Mesodermal cell (in vitro differentiated cells): ENCODE measurements around the gene L1TD1.
"Not testable (repeated sequence)": the region's sequence is repeated elsewhere in the genome, so short reads cannot be mapped to it uniquely, and the experiment has no call there.

ENCODE experiments used
- H3K27ac ChIP-seq: 2 replicates; pipeline ENCODE4 v1.7.0; 2013; ENCODE audit warnings: mild to moderate bottlenecking, low read depth, low read length, moderate library complexity; ENCODE audit not compliant: severe bottlenecking
- H3K36me3 ChIP-seq: 2 replicates; pipeline ENCODE4 v1.7.1; 2013; ENCODE audit warnings: mild to moderate bottlenecking, low read length, moderate library complexity; ENCODE audit not compliant: control insufficient read depth, insufficient read depth
- H3K4me1 ChIP-seq: one replicate; pipeline ENCODE4 v1.7.1; 2013; ENCODE audit warnings: mild to moderate bottlenecking, low read length; ENCODE audit not compliant: insufficient read depth, control insufficient read depth, poor library complexity, severe bottlenecking
- H3K4me3 ChIP-seq: 2 replicates; pipeline ENCODE4 v1.7.0; 2013; ENCODE audit warnings: low read length, control low read depth, mild to moderate bottlenecking; ENCODE audit not compliant: insufficient read depth, poor library complexity, severe bottlenecking; ENCODE audit errors: extremely low read depth
- H3K9me3 ChIP-seq: 2 replicates; pipeline ENCODE4 v1.7.1; 2013; ENCODE audit warnings: mild to moderate bottlenecking, low read length, moderate library complexity; ENCODE audit not compliant: control insufficient read depth
- WGBS, 2 experiments: methylation state at CpG; one replicate each; pipeline ENCODE4 v1.1.5; 2013; ENCODE audit warnings: missing lambda C conversion rate in 2 of 2; ENCODE audit not compliant: insufficient coverage in 2 of 2; 5-methylcytosine and 5-hydroxymethylcytosine counted together

Gene L1TD1

DNA sequence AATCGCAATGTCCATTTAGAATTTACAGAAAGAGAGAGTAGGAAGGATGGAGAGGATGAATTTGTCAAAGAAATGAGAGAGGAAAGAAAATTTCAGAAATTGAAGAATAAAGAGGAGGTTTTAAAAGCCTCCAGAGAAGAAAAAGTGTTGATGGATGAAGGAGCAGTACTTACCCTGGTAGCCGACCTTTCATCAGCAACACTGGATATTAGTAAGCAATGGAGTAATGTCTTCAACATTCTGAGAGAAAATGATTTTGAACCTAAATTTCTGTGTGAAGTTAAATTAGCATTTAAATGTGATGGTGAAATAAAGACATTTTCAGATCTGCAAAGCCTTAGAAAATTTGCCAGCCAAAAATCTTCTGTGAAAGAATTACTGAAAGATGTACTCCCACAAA lies 12.5 kb downstream of the L1TD1 start:
- Histone ChIP-seq H3K4me3 (no peak overlapping the region), H3K9me3 (peaks cover 16% of the 10 kb centered on the region), H3K27ac (no peak overlapping the region), H3K4me1 (no peaks in the 10 kb centered on the region), H3K36me3 (peaks cover 38% of the 10 kb centered on the region)
- 77 to 100% methylated on average over 2 of the region's 2 CpGs for WGBS, 2 experiments

DNA sequence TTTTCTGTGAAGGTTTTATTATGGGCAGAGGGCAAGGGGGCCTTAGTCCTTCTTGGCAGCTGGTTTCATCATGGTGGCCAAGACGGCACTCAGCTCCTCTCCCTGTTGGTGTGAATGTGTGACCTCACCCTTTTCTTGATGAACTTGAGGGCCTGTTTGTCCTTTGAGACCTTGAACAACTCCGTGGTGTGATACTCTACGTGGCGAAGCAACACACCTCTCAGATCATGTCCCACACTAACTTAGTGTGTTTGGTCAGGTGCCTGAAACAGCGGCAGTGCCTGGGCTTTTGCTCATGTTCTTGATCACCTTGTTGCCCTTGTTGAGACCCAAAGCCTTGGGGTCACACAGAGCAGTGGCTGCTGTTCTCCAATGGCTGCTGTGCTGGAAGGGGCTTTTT lies 13.4 kb downstream of the L1TD1 start:
- no peak overlapping the region for H3K4me3 ChIP-seq
- peaks cover 16% of the 10 kb centered on the region for H3K9me3 ChIP-seq
- no peaks in the 10 kb centered on the region for H3K4me1 ChIP-seq
- H3K27ac ChIP-seq: no peak overlapping the region
- 90 to 97% methylated on average over 5 of the region's 5 CpGs for WGBS, 2 experiments
- H3K36me3 ChIP-seq: peaks cover 35% of the 10 kb centered on the region

DNA sequence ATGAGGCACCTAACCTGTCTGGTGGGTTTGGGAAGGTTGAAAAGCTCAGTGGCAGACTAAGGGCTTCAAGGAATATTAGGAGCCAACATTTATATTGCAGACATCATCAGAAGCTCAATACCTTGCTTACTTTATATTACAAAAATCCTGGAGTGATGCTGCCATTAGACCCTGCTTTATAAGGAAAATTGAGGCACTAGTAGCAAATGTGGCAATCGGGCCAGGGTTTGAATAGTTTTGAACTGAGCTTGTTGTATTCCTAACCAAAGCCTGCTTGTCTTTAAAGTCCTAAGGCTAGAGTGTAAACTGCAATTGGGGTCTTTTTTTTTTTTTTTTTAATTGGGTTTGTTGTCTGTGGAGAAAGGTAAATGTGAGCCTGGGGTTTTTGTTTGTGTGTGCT lies 14.3 kb downstream of the L1TD1 start:
- WGBS, 2 experiments: 45 to 50% methylated on average over 1 of the region's 1 CpG
- Histone ChIP-seq H3K9me3 (peaks cover 16% of the 10 kb centered on the region), H3K4me1 (no peaks in the 10 kb centered on the region), H3K27ac (no peak overlapping the region), H3K4me3 (no peak overlapping the region), H3K36me3 (peaks cover 30% of the 10 kb centered on the region)

DNA sequence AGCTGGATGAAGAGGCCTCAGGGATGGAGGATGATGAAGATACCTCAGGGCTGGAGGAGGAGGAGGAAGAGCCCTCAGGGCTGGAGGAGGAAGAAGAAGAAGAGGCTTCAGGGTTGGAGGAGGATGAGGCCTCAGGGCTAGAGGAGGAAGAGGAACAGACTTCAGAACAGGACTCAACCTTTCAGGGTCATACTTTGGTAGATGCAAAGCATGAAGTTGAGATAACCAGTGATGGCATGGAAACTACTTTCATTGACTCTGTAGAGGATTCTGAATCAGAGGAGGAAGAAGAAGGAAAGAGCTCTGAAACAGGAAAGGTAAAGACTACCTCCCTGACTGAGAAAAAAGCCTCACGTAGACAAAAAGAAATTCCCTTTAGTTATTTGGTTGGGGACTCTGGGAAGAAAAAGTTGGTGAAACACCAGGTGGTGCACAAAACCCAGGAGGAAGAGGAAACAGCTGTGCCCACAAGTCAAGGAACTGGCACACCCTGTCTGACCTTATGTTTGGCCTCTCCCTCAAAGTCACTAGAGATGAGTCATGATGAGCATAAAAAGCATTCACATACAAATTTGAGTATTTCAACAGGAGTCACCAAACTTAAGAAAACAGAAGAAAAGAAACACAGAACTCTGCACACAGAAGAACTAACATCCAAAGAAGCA lies 15.4 kb downstream of the L1TD1 start:
- peaks cover 25% of the 10 kb centered on the region for H3K36me3 ChIP-seq

DNA sequence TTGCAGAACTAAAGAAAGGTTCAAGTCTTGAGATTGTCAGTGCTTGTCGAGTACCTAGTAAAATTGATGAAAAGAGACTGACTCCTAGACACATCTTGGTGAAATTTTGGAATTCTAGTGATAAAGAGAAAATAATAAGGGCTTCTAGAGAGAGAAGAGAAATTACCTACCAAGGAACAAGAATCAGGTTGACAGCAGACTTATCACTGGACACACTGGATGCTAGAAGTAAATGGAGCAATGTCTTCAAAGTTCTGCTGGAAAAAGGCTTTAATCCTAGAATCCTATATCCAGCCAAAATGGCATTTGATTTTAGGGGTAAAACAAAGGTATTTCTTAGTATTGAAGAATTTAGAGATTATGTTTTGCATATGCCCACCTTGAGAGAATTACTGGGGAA lies 16.3 kb downstream of the L1TD1 start:
- WGBS, 2 experiments: 88 to 100% methylated on average over 1 of the region's 1 CpG
- H3K9me3 ChIP-seq: peaks cover 16% of the 10 kb centered on the region
- no peaks in the 10 kb centered on the region for H3K4me1 ChIP-seq
- H3K4me3 ChIP-seq: no peak overlapping the region
- H3K36me3 ChIP-seq: peaks cover 25% of the 10 kb centered on the region
- no peak overlapping the region for H3K27ac ChIP-seq

More for the DNA sequence above, 15.4 kb downstream of the L1TD1 start:
- Histone ChIP-seq H3K4me3 (no peak overlapping the region), H3K27ac (no peak overlapping the region), H3K4me1 (no peaks in the 10 kb centered on the region), H3K9me3 (peaks cover 16% of the 10 kb centered on the region)
- WGBS, 2 experiments: 88 to 100% methylated on average over 1 of the region's 1 CpG

DNA sequence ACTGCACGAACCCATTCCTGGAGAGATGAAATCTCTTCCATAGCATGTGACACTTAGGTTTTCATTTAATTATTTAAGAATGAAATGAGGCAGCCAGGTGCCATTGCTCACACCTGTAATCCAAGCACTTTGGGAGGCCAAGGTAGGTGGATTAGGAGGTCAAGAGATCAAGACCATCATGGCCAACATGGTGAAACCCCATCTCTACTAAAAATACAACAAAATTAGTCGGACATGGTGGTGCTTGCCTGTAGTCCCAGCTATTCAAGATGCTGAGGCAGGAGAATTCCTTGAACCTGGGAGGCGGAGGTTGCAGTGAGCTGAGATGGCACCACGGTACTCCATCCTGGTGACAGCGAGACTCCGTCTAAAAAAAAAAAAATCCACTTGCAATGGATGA lies 17.8 kb downstream of the L1TD1 start:
- Histone ChIP-seq H3K9me3 (peaks cover 11% of the 10 kb centered on the region), H3K4me1 (no peaks in the 10 kb centered on the region), H3K36me3 (peaks cover 20% of the 10 kb centered on the region), H3K4me3 (no peak overlapping the region), H3K27ac (no peak overlapping the region)
- WGBS, 2 experiments: 86% methylated on average over 3 of the region's 6 CpGs; no CpG with 5 or more reads in 1 of the 2 experiments

DNA sequence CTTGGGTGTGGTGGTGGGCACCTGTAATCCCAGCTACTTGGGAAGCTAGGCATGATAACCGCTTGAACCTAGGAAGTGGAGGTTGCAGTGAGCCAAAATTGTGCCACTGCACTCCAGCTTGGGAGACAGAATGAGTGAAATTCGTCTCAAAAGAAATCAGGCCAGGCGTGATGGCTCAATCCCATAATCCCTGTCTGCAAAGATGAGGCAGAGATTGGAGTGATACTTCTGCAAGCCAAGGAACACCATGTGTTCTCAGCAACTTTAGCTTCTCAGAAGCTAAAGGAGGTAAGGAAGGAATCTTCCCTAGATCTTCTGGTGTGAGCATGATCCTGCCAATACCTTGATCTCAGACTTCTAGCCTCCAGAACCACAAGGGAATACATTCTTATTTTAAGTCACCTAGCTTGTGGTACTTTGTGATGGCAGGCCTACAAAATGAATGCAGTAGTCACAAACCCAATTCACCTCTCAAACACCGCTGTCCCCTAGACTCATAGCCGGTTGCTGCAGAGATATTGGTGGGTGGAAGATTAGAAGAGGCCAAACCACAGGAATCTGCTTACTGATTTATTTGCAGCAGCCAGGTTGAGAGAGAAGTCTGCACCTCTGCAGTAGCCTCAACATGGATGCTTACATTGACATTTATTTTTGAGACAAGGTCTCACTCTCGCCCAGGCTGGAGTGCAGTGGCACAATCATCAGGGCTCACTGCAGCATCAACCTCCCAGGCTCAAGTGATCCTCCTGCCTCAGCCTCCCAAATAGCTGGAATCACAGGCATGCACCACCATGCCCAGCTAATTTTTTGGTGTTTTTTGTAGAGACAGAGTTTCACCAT lies 18.6 kb downstream of the L1TD1 start:
- peaks cover 12% of the 10 kb centered on the region for H3K36me3 ChIP-seq
- peaks cover 11% of the 10 kb centered on the region for H3K9me3 ChIP-seq
- no peak overlapping the region for H3K27ac ChIP-seq
- H3K4me3 ChIP-seq: no peak overlapping the region
- 64 to 71% methylated on average over 5 of the region's 6 CpGs for WGBS, 2 experiments
- H3K4me1 ChIP-seq: no peaks in the 10 kb centered on the region

DNA sequence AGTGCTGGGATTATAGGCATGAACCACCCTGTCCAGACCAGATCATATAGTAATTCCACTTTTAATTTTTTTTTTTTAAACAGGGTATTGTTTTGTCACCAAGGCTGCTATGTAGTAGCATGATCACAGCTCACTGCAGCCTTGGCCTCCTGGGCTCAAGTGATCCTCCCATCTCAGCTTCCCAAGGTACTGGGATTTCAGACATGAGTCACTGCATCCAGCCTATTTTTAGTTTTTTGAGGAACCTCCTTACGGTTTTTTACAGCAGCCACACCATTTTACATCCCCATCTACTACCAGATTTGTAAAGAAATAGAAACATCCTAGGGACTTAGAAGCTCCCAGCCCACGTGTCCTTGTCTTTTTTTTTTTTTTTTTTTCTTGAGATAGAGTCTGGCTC lies 24.0 kb downstream of the L1TD1 start:
- no peaks in the 10 kb centered on the region for H3K36me3 ChIP-seq
- no peaks in the 10 kb centered on the region for H3K9me3 ChIP-seq
- H3K27ac ChIP-seq: no peak overlapping the region
- H3K4me3 ChIP-seq: no peak overlapping the region
- WGBS, 2 experiments: 86 to 100% methylated on average over 1 of the region's 2 CpGs
- no peaks in the 10 kb centered on the region for H3K4me1 ChIP-seq

DNA sequence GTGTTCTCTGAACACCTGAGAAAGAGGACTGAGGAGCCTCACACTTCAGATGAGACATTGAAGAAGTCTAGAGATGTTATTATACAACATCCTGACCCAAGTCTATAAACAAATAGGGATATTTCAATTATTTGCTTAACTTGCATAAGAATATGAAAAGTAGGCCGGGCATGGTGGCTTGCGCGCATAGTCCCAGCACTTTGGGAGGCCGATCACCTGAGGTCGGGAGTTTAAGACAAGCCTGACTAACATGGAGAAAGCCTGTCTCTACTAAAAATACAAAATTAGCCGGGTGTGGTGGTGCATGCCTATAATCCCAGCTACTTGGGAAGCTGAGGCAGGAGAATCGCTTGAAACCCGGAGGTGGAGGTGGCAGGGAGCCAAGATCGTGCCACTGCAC lies 25.8 kb downstream of the L1TD1 start:
- H3K4me1 ChIP-seq, H3K4me3 ChIP-seq, H3K9me3 ChIP-seq, H3K36me3 ChIP-seq, H3K27ac ChIP-seq: not testable (repeated sequence)
- 83 to 100% methylated on average over 5 to 7 of the region's 9 CpGs for WGBS, 2 experiments

DNA sequence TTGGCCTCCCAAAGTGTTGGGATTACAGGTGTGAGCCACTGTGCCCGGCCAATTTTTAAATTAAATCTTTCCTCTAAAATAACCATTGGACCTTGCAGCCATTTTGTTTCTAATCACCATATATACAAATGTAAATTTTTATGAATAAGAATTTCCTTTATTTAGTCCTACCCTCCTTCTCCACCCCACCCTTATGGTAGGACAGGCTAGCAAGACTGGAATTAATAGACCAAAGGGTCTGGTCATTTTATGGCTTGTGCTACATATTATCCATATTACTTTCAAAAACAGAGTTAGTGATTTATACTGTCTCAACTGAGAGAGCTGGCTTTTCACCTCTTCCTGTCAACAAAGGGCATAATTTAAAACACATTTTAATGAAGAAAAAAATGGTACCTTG lies 26.5 kb downstream of the L1TD1 start:
- H3K9me3 ChIP-seq: no peaks in the 10 kb centered on the region
- H3K36me3 ChIP-seq: no peaks in the 10 kb centered on the region
- 100% methylated on average over 1 of the region's 1 CpG; no CpG with 5 or more reads in 1 of the 2 experiments for WGBS, 2 experiments
- H3K4me3 ChIP-seq: no peak overlapping the region
- H3K4me1 ChIP-seq: no peaks in the 10 kb centered on the region
- no peak overlapping the region for H3K27ac ChIP-seq

DNA sequence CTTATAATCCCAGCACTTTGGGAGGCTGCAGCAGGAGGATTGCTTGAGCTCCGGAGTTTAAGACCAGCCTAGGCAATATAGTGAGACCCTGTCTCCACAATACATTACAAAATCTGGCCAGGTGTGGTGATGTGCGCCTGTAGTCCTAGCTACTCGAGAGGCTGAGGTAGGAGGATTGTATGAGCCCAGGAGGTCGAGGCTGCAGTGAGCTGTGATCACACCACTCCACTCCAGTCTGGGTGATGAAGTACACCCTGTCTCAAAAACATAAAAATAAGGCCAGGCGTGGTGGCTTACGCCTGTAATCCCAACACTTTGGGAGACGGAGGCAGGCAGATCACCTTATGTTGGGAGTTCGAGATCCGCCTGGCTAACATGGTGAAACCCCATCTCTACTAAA lies 27.7 kb downstream of the L1TD1 start:
- H3K4me1 ChIP-seq: no peaks in the 10 kb centered on the region

More for the DNA sequence above, 27.7 kb downstream of the L1TD1 start:
- H3K36me3 ChIP-seq: no peaks in the 10 kb centered on the region
- H3K27ac ChIP-seq: no peak overlapping the region
- H3K4me3 ChIP-seq: no peak overlapping the region
- 76 to 86% methylated on average over 4 to 6 of the region's 9 CpGs for WGBS, 2 experiments
- no peaks in the 10 kb centered on the region for H3K9me3 ChIP-seq
